GM18909 (cell line): ENCODE measurements around the gene KBTBD7.
"Not testable (repeated sequence)": the region's sequence is repeated elsewhere in the genome, so short reads cannot be mapped to it uniquely, and the experiment has no call there.

Experiments
- ATAC-seq: cut with Tn5 transposase; IDR thresholded peaks from one replicate; pipeline ENCODE4 v1.9.1; 2021; ENCODE audit warnings: mild to moderate bottlenecking; ENCODE audit not compliant: unreplicated experiment, poor library complexity

KBTBD7 gene

DNA sequence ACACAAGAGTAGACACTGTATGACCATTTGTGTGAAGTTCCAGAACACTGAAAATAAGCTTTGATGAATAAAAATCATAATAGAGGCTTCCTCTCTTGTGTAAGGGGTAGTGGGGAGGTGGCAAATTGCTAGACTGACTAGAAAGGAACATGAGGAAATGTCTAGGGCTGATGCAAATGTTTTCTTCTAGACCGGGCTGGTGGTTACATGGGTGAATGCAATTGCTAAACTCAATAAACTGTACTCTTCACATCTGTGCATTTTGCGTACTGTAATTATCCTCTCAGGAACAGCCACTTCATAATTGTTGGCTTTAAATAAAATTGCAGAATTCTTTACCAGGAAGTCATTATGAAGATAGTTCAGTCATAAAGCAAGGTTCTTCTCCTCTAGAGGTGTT lies 5.2 kb upstream of the KBTBD7 start:
- peak; percentile 83 for ATAC-seq

DNA sequence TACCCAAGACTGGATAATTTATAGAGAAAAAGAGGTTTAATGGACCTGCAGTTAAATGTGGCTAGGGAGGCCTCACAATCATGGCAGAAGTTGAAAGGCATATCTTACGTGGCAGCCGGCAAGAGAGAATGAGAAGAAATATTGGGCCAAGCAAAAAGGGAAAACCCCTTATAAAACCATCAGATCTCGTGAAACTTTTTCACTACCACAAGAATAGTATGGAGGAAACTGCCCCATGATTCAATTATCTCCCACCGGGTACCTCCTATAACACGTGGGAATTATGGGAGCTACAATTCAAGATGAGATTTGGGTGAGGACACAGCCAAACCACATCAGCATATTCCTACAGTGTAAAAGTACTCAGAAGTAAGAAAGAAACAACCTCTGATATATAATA lies 4.7 kb upstream of the KBTBD7 start:
- no peak for ATAC-seq

- no peak for ATAC-seq
Observed at GRCh38 chr13:41196620-41197019, 2.3 kb upstream of the KBTBD7 start.

DNA sequence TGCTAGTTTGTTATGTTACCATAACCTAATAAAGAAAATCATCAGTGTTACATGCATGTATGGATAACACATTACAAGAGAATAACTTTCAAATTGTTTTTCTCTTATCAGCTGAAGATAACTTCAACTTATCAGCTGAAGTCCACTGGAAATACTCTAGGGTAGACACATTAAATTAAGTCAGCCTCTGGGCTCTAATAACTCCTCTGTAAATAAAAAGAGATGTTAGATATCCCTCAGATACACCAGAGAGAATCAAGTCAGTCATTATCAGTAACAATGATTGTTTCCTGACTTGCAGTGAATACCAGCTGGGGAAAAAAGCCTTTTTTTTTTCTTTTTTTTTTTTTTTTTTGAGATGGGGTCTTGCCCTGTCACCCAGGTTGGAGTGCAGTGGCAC lies 1.6 kb upstream of the KBTBD7 start:
- ATAC-seq, result no peak

DNA sequence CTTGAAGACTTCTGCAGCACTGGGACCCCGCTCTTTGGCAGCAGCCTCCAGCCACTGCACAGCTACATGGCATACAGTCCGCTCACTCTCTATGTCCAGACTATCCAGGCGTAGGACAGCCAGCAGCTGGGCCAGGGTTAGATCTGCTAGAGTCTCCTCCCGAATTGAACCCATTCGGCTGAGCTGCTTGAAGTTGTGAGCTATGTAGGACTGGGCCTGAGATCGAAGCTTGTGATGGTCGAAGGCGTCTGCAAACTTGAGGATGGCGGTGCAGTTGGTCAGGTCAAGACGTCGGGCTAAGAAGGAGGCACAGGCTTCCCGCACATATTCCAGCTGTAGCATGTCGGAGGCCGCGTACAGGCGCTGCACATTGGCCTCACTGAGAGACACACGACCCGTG lies 900 bp downstream of the KBTBD7 start:
- ATAC-seq, result no peak

DNA sequence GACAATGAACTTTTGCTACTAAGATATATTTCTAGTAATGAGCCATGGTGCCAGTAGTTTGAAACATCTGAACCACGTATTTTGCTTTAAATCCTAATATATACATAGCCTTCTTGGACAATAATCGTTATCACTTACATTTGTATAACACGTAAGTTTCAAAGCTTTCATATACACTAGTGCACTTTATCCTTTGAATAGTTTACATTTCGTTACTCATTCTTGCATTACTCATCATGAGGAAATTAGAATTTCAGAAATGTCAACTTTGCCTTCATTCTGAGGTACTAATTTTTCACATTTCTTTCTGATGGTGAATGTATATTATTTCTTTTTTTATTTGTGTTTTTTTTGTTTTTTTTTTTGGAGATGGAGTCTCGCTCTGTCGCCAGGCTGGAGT lies 5.8 kb downstream of the KBTBD7 start:
- ATAC-seq, result no peak

DNA sequence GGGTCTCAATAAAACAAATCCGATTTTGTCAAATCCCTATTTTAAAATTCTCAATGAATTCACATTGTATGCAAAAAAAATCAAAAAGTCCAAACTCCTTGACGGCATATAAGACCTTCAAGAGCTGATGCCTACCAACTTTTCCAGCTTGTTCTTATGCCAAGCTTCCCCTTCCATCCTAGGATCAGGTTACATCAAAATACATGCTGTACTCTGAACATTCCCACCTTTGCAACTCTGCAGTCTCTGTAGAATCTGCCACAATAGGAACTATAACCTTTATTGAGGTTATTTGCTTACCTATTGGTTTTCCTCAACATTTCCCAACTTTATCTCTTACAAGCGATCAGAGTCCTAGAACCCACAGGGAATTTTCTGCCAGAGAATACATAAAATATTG lies 7.9 kb downstream of the KBTBD7 start:
- ATAC-seq, result no peak

GRCh38 chr13:41182231-41182630 lies 12.1 kb downstream of the KBTBD7 start:
- ATAC-seq, result no peak

- ATAC-seq, result no peak
Observed at GRCh38 chr13:41179593-41180250, 14.6 kb downstream of the KBTBD7 start.

DNA sequence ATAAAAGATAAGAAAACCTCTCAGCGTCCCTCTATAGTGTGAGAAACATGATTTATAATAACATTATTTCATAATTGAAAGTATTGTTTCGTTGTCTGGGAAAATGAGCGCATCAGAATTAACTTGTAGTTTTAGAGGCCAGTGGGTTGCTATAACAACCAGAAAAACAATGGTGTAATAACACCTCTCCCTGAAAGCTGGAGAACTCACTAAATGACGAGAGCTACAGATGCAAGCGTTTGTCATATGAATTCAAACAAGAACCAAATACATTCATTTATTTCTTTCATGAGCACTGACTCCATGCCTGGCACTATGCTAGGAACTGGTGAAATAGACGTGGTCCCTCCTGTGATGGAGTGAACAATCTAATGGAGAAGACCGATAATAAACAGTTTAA lies 16.3 kb downstream of the KBTBD7 start:
- ATAC-seq, result no peak

DNA sequence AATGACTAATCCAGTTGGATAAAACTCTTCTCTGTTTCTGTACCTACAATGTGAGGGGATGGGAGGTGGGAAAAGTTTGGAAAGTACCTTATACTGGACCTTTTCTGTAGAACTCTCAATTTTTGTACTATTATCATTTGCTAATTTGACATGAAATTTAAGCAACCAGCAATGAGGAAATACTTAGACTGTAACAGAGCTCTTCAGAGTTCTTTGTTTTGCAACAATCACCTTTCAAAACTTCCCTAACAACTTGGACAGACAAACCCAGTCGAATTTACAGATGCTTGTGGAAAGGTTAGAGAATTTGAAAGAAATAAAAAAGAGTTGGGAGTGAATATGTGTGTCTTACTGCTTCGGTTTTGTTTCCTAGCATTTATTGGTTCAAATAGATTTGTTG lies 16.8 kb downstream of the KBTBD7 start:
- ATAC-seq, result no peak

DNA sequence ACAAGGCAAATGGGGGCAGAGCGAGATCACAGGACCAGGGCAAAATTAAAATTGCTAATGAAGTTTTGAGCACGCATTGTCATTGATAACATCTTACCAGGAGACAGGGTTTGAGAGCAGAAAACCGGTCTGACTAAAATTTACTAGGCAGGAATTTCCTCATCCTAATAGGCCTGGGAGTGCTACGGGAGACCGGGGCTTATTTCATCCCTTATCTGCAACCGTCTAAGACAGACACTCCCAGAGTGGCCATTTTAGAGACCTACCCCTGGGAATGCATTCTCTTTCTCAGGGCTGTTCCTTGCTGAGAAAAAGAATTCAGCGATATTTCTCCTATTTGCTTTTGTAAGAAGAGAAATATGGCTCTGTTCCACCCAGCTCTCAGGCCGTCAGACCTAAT lies 18.8 kb downstream of the KBTBD7 start:
- ATAC-seq, result not testable (repeated sequence)

DNA sequence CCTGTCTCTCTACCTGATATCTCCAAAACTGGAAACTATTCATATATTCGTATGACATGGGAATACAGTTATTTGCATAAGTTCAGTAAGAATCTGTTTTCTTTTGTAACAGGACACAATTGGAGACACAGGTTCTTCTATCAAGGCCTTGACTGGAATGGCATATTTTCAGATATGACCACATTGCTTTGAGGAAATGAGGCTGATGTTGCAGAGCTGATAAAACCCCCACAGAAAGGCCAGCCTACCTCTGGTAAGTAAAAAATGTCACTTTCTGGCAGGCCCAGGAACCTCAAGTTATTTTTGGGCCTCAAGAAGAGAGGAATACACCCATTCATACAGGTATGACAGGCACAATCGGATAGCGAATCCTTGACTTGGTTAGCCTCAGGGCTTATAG lies 32.2 kb downstream of the KBTBD7 start:
- ATAC-seq, result no peak

GRCh38 chr13:41159174-41159573 lies 35.2 kb downstream of the KBTBD7 start:
- ATAC-seq, result no peak

DNA sequence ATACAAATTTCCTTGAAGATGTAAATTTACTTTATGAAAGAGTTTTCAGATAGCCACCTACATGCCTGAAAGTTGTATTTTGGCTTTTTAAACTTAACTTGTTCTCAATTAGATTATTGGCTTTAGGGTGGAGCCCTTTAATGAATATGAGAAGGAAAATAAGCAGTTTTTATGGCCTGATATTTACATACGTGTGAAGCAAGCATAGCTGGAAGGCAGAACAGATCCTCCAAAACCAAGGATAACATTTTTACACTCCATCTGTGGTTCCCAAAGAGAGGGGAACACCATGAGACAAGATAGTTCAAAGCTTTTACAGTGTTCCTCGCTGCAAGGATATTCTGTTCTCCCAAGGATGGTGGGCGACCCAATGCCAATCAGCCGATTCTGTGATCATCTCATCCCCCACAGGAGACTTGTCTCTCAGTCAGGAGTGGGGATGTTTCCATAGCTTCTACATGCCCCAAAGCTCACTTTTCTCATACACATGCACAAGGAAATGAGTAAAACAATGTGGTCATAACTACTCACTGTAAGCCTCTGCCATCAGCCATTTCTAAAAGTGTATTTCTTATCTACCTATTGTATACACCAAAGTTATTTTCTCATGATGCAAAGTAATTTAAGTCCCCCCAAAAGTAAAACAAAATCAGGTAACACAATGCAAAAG lies 37.2 kb downstream of the KBTBD7 start:
- no peak for ATAC-seq

DNA sequence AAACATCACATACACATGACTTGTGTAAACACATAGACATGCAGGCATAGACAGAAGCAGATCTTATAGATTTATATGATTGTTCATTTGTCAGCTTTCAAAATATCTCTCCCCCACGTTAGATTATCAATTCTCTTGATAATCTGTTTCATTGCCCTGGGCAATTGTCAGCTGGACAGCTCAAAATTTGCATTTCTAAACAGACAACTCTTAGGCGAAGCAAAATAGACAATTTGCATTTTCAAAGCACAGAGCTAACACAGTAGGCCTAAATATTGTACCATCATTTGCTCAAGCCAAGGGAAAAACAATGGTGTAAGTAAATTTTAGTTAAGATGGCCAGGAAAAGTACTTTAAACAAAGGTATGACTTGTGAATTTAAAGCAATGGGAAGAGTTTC lies 37.7 kb downstream of the KBTBD7 start:
- no peak for ATAC-seq

GRCh38 chr13:41154042-41154441 lies 40.3 kb downstream of the KBTBD7 start:
- no peak for ATAC-seq

GRCh38 chr13:41152005-41152404 lies 42.4 kb downstream of the KBTBD7 start:
- ATAC-seq, result no peak

DNA sequence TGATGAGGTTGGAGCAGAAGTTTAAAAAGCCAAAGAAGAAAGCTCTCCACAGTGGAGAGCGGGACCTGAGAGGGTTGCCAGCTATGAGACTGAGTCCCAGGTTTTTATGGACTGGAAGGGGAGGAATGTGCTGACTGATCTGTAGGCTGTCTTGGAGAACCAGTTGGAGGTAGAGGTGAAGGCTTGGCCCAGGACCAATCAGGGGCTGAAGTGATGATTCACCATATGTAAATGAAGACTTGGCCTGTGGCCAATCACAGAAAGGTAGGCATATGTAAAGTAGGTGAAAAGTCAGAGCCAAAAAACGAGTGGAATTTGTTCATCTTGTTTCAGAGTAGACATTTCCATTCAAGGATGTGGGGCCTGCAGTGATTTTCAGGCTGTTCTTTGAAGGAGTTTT lies 44.3 kb downstream of the KBTBD7 start:
- no peak for ATAC-seq

DNA sequence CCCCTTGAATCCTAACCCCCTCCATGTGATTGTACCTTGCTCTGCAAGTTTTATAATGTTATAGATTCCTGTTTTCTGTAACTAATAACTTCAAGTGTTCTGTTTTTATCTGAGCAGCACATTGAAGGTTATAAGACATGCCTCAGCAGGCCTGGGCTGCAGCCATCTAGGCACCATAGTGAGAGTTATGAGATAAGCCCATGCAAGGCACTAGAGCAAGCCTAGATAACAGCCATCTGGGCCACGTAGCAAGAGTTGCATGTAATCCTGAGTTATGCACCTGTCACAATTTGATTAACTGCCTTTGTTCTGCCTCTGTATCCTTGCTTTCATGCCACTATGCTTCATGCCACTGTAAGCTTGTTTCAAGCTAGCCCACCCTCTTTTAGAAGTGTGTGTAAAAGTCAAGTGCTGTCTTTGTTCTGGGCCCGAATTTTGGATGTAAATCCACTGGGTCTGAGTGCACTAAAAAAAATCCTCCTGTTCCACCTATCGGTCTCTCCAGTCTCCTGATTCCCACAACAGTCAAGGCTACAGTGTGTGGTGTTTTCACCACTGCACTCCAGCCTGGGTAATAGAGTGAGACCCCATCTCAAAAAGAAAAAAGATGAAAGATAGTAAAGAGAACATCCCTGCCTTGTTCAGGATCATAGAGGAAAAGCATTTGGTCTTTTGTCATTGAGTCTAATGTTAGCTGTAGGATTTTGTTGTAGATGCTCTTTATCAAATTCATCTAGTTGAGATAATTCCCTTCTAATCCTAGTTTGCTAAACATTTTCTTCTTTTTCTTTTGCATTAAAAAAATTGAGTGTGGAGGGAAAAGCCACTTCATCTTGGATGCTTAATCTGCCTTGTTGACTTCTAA lies 45.7 kb downstream of the KBTBD7 start:
- ATAC-seq, result no peak

GRCh38 chr13:41145136-41145908 lies 49.0 kb downstream of the KBTBD7 start:
- no peak for ATAC-seq
